CD14-positive monocyte (primary cell): ENCODE results near the gene RNF13. TPM values are rescaled to one million over a fixed set of nuclear protein-coding genes. Genes with fewer than 3 reads are reported as not detected.

ENCODE experiments used
- DNase-seq, 3 donors: peaks; one replicate each; pipeline ENCODE4 v3.0.0-alpha.2; 2011 to 2022
- H2AFZ ChIP-seq: 2 replicates; pipeline ENCODE4 v1.6.0; 2012; ENCODE audit warnings: mild to moderate bottlenecking, low read depth, low read length, inconsistent platforms; ENCODE audit not compliant: insufficient read depth, poor library complexity, severe bottlenecking
- H3K27ac ChIP-seq, 2 donors: 1 replicate in 1 of 2; 2 replicates in 1 of 2; pipeline ENCODE4 v1.5.1; 2012 to 2013; ENCODE audit warnings: low read length in 2 of 2, control low read depth in 1 of 2, inconsistent platforms in 1 of 2, low read depth in 1 of 2, mild to moderate bottlenecking in 1 of 2
- H3K27me3 ChIP-seq, 2 donors: one replicate each; pipeline versions ENCODE4 v1.6.0 to v1.6.1; 2011 to 2013; ENCODE audit warnings: low read length in 2 of 2; ENCODE audit not compliant: control insufficient read depth in 2 of 2, insufficient read depth in 2 of 2
- H3K36me3 ChIP-seq, 2 donors: replicated peaks in 1 of 2; 1 replicate in 1 of 2; 2 replicates in 1 of 2; pipeline versions ENCODE4 v1.5.1 to v1.6.1; 2012 to 2013; ENCODE audit warnings: low read length in 2 of 2, control low read depth in 1 of 2, inconsistent platforms in 1 of 2, mild to moderate bottlenecking in 1 of 2; ENCODE audit not compliant: insufficient read depth in 2 of 2, control insufficient read depth in 1 of 2
- H3K4me1 ChIP-seq, 2 donors: 1 replicate in 1 of 2; 2 replicates in 1 of 2; pipeline versions ENCODE4 v1.5.1 to v1.6.1; 2012 to 2013; ENCODE audit warnings: low read length in 2 of 2, control low read depth in 1 of 2, inconsistent platforms in 1 of 2, mild to moderate bottlenecking in 1 of 2, moderate library complexity in 1 of 2; ENCODE audit not compliant: insufficient read depth in 2 of 2, control insufficient read depth in 1 of 2
- H3K4me2 ChIP-seq: replicated peaks from 2 replicates; pipeline ENCODE3; 2012; ENCODE audit warnings: low read length, moderate library complexity, mild to moderate bottlenecking; ENCODE audit not compliant: poor library complexity, severe bottlenecking; ENCODE audit errors: extremely low read depth
- H3K4me3 ChIP-seq, 3 experiments: fragments of 200-600 bp in 1 of 3; sonication (generic) in 1 of 3; replicated peaks in 1 of 3; 1 replicate in 2 of 3; 2 replicates in 1 of 3; pipeline ENCODE4 v1.5.1; 2011 to 2013; ENCODE audit warnings: low read length in 3 of 3, mild to moderate bottlenecking in 3 of 3, control low read depth in 2 of 3, low read depth in 2 of 3, inconsistent platforms in 1 of 3, moderate library complexity in 1 of 3
- H3K79me2 ChIP-seq: 2 replicates; pipeline ENCODE4 v1.6.0; 2012; ENCODE audit warnings: mild to moderate bottlenecking, control low read depth, inconsistent platforms, low read length, moderate library complexity; ENCODE audit not compliant: insufficient read depth
- H3K9ac ChIP-seq: 2 replicates; pipeline ENCODE4 v1.6.0; 2017; ENCODE audit warnings: low read length, mild to moderate bottlenecking; ENCODE audit not compliant: insufficient read depth, poor library complexity, severe bottlenecking
- H3K9me3 ChIP-seq, 2 donors: replicated peaks in 1 of 2; 1 replicate in 1 of 2; 2 replicates in 1 of 2; pipeline versions ENCODE4 v1.5.1 to v1.6.1; 2012 to 2013; ENCODE audit warnings: low read length in 2 of 2, control low read depth in 1 of 2; ENCODE audit not compliant: control insufficient read depth in 1 of 2, insufficient read depth in 1 of 2
- H4K20me1 ChIP-seq: 2 replicates; pipeline ENCODE4 v1.6.0; 2012; ENCODE audit warnings: mild to moderate bottlenecking, low read length, control low read depth, moderate library complexity; ENCODE audit not compliant: insufficient read depth
- H3K27ac Mint-ChIP-seq, 7 donors: one replicate each; pipeline ENCODE4 v1.8.0; 2020; ENCODE audit warnings: mild to moderate bottlenecking in 7 of 7, mixed read lengths in 7 of 7, moderate library complexity in 6 of 7, inconsistent platforms in 2 of 7
- H3K27me3 Mint-ChIP-seq, 3 donors: one replicate each; pipeline ENCODE4 v1.8.0; 2021 to 2022; ENCODE audit warnings: low read depth in 3 of 3, mild to moderate bottlenecking in 3 of 3, mixed read lengths in 3 of 3, moderate library complexity in 3 of 3, inconsistent platforms in 1 of 3
- H3K36me3 Mint-ChIP-seq, 2 donors: one replicate each; pipeline ENCODE4 v1.8.0; 2020; ENCODE audit warnings: mixed read lengths in 2 of 2, inconsistent platforms in 1 of 2, mild to moderate bottlenecking in 1 of 2
- H3K4me1 Mint-ChIP-seq: one replicate; pipeline ENCODE4 v1.8.0; 2020; ENCODE audit warnings: mild to moderate bottlenecking, mixed read lengths
- H3K4me3 Mint-ChIP-seq, 2 donors: one replicate each; pipeline ENCODE4 v1.8.0; 2020; ENCODE audit warnings: mild to moderate bottlenecking in 2 of 2, mixed read lengths in 2 of 2, moderate library complexity in 1 of 2
- H3K9me3 Mint-ChIP-seq, 7 donors: one replicate each; pipeline ENCODE4 v1.8.0; 2020 to 2022; ENCODE audit warnings: mixed read lengths in 7 of 7, mild to moderate bottlenecking in 6 of 7, moderate library complexity in 6 of 7, inconsistent platforms in 2 of 7
- WGBS: methylation state at CpG from one replicate; pipeline ENCODE4 v1.1.5; 2013; ENCODE audit warnings: missing lambda C conversion rate; ENCODE audit not compliant: insufficient coverage; 5-methylcytosine and 5-hydroxymethylcytosine counted together
- intact Hi-C, 2 donors: fragments of 100-400 bp; cut with micrococcal nuclease; formaldehyde crosslinking; loops; one replicate each; pipeline versions ENCODE4 v1.15.0 to v1.15.1; 2023
- polyA plus RNA-seq, 3 donors: library from polyadenylated mRNA; depleted of rRNA in 1 of 3; unstranded in 2 of 3; stranded (reverse) in 1 of 3; fragments of 300-500 nt in 2 of 3; fragments of >200 nt in 1 of 3; fragmentation: Illumina TruSeq in 2 of 3; gene quantifications; 1 replicate in 2 of 3; 2 replicates in 1 of 3; pipeline ENCODE4 v1.2.3, GENCODE V29; 2012 to 2021
- TF ChIP-seq, protein P1 (sequence below): fragments of 200-600 bp; IDR thresholded peaks from one replicate; pipeline ENCODE4 v1.8.0; 2022; ENCODE audit warnings: antibody characterized with exemption, mild to moderate bottlenecking

RNF13 gene
- polyA plus RNA-seq, 3 donors = 95.4 to 481 (median 462) TPM

DNA sequence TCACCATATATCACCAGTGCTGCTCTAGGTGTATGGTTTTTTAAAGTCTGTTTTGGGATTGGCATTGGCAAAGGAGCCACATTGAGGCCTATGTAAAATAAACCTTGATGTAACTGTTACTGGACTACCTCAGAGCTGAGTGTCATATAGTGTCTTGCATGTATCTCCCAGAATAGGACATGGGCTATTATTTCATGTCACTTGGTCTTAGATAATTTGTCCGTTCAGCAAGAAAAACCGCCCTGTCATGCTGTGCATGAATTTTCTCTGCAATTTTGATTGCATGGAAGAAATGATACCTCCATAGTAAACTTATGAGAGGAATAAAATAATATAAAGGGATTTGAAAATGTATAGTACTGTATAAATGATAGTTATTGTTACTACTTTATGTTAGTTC, 59.6 kb downstream of the RNF13 start:
- Histone ChIP-seq H3K9me3 (peaks cover 0 to 5% of the 10 kb centered on the region in 2 donors), H2AFZ (no peak overlapping the region), H3K79me2 (peaks cover 18% of the 10 kb centered on the region), H3K4me3 (no peak overlapping the region), H4K20me1 (peaks cover 95% of the 10 kb centered on the region), H3K4me2 (no peak overlapping the region), H3K27ac (no peak overlapping the region), H3K36me3 (peaks cover 41 to 59% of the 10 kb centered on the region in 2 donors), H3K9ac (no peak overlapping the region), H3K4me1 (no peaks in the 10 kb centered on the region), H3K27me3 (no peaks in the 10 kb centered on the region)
- no CpG with 5 or more reads among the region's 2 CpGs for WGBS
- intact Hi-C loops = no loop called here
- DNase-seq = no peak
- Mint-ChIP-seq H3K27ac (no peak overlapping the region), H3K9me3 (peaks cover 0 to 9% (median 5%) of the 10 kb centered on the region in 7 donors), H3K36me3 (peaks cover 43 to 54% of the 10 kb centered on the region in 2 donors), H3K27me3 (no peaks in the 10 kb centered on the region), H3K4me1 (no peaks in the 10 kb centered on the region), H3K4me3 (no peak overlapping the region)
- TF ChIP-seq, protein P1, sequence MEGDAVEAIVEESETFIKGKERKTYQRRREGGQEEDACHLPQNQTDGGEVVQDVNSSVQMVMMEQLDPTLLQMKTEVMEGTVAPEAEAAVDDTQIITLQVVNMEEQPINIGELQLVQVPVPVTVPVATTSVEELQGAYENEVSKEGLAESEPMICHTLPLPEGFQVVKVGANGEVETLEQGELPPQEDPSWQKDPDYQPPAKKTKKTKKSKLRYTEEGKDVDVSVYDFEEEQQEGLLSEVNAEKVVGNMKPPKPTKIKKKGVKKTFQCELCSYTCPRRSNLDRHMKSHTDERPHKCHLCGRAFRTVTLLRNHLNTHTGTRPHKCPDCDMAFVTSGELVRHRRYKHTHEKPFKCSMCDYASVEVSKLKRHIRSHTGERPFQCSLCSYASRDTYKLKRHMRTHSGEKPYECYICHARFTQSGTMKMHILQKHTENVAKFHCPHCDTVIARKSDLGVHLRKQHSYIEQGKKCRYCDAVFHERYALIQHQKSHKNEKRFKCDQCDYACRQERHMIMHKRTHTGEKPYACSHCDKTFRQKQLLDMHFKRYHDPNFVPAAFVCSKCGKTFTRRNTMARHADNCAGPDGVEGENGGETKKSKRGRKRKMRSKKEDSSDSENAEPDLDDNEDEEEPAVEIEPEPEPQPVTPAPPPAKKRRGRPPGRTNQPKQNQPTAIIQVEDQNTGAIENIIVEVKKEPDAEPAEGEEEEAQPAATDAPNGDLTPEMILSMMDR = no peak

GRCh38 chr3:149877668-149878067, 64.7 kb downstream of the RNF13 start:
- no peak overlapping the region for H3K4me3 ChIP-seq
- TF ChIP-seq, protein P1 = no peak
- no peaks in the 10 kb centered on the region for H3K9me3 ChIP-seq
- H3K4me2 ChIP-seq = no peak overlapping the region
- H2AFZ ChIP-seq = no peak overlapping the region
- peaks cover 91% of the 10 kb centered on the region for H4K20me1 ChIP-seq
- H3K36me3 Mint-ChIP-seq = peaks cover 25 to 32% of the 10 kb centered on the region in 2 donors
- no peak overlapping the region for H3K9ac ChIP-seq
- peaks cover 11% of the 10 kb centered on the region for H3K4me1 Mint-ChIP-seq
- H3K27ac Mint-ChIP-seq = no peak overlapping the region
- H3K79me2 ChIP-seq = peaks cover 3% of the 10 kb centered on the region
- no peaks in the 10 kb centered on the region for H3K27me3 ChIP-seq
- no peak overlapping the region for H3K4me3 Mint-ChIP-seq
- DNase-seq = no peak
- peaks cover 0 to 12% of the 10 kb centered on the region in 2 donors for H3K4me1 ChIP-seq
- H3K27ac ChIP-seq = no peak overlapping the region
- WGBS = no CpG with 5 or more reads among the region's 1 CpG
- intact Hi-C loops = no loop called here
- peaks cover 28 to 50% of the 10 kb centered on the region in 2 donors for H3K36me3 ChIP-seq
- H3K9me3 Mint-ChIP-seq = no peaks in the 10 kb centered on the region
- H3K27me3 Mint-ChIP-seq = no peaks in the 10 kb centered on the region
